ENCODE data around the gene HOXC4.

The HOXC4 gene

GRCh38 chr12:54046809-54047159 is 6.9 kb upstream of the HOXC4 start:
- Histone ChIP-seq H2AFZ (no peak overlapping the region), H3K27ac (no peak overlapping the region), H3K4me1 (no peaks in the 10 kb centered on the region), H3K9ac (no peak overlapping the region), H3K4me3 (ENCODE audit: low read depth, low read length) (no peak overlapping the region), H3K36me3 (ENCODE audit: control insufficient read depth, insufficient read depth, low read length) (no peaks in the 10 kb centered on the region), H3K4me2 (ENCODE audit: low read length) (no peak overlapping the region), H3K9me3 (ENCODE audit: control insufficient read depth, low read length) (no peaks in the 10 kb centered on the region), H3K79me2 (no peaks in the 10 kb centered on the region), H3K27me3 (ENCODE audit: control insufficient read depth, insufficient read depth, low read length) (peaks cover 16% of the 10 kb centered on the region)
- TF ChIP-seq, protein P1, sequence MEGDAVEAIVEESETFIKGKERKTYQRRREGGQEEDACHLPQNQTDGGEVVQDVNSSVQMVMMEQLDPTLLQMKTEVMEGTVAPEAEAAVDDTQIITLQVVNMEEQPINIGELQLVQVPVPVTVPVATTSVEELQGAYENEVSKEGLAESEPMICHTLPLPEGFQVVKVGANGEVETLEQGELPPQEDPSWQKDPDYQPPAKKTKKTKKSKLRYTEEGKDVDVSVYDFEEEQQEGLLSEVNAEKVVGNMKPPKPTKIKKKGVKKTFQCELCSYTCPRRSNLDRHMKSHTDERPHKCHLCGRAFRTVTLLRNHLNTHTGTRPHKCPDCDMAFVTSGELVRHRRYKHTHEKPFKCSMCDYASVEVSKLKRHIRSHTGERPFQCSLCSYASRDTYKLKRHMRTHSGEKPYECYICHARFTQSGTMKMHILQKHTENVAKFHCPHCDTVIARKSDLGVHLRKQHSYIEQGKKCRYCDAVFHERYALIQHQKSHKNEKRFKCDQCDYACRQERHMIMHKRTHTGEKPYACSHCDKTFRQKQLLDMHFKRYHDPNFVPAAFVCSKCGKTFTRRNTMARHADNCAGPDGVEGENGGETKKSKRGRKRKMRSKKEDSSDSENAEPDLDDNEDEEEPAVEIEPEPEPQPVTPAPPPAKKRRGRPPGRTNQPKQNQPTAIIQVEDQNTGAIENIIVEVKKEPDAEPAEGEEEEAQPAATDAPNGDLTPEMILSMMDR (IDR thresholded peaks at IDR 0.05): no peak

DNA sequence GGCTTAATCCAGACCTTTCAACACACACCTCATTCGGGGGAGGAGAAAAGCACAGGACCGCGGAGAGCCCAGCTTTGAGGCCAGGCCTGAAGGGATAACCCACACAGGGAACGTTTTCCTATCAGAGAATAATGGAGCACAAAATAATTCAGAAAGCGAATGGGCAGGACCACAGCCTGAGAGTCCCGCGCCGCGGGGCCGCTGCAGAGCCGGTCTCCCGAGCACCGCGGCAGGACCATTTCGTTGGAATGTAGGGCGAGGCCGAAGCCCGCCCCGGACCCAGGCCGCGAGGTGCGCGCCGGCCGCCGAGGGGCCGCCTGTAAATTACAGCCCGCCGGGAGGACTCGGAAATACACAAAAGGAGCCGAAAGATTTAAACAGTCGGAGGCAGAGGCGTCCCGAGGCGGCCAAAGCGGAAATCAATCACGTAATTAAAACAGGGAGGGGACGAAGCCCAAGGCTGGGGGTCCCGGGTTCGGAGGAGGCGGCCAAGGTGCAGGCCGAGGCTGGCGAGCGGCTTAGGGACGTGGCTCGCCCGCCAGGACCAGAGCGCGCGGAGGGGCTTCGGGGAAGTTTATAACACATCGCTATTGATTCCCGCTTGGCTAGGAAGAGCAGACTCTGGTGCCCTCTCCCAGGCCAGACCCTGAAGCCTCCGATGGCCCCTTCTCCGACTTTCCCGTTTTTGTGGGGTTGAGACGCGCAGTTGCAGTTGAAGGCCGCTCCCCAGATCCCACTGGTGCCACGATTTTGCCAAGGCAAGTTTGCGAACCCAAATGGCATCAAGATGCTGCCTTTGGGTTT is 6.3 kb upstream of the HOXC4 start:
- no peaks in the 10 kb centered on the region for H3K36me3 ChIP-seq (ENCODE audit: control insufficient read depth, insufficient read depth, low read length)
- H3K9me3 ChIP-seq (ENCODE audit: control insufficient read depth, low read length): no peaks in the 10 kb centered on the region
- TF ChIP-seq, protein P1 (IDR thresholded peaks at IDR 0.05): no peak
- no peak overlapping the region for H3K27ac ChIP-seq
- H3K4me1 ChIP-seq: no peaks in the 10 kb centered on the region
- H3K79me2 ChIP-seq: no peaks in the 10 kb centered on the region
- H3K4me3 ChIP-seq (ENCODE audit: low read depth, low read length): no peak overlapping the region
- no peak overlapping the region for H2AFZ ChIP-seq
- peaks cover 16% of the 10 kb centered on the region for H3K27me3 ChIP-seq (ENCODE audit: control insufficient read depth, insufficient read depth, low read length)
- H3K4me2 ChIP-seq (ENCODE audit: low read length): no peak overlapping the region
- no peak overlapping the region for H3K9ac ChIP-seq

GRCh38 chr12:54047964-54048303 is 5.7 kb upstream of the HOXC4 start:
- TF ChIP-seq, protein P1 (IDR thresholded peaks at IDR 0.05): no peak
- Histone ChIP-seq H3K9ac (no peak overlapping the region), H3K9me3 (ENCODE audit: control insufficient read depth, low read length) (no peaks in the 10 kb centered on the region), H3K4me2 (ENCODE audit: low read length) (no peak overlapping the region), H3K4me1 (no peaks in the 10 kb centered on the region), H3K27ac (no peak overlapping the region), H3K36me3 (ENCODE audit: control insufficient read depth, insufficient read depth, low read length) (no peaks in the 10 kb centered on the region), H2AFZ (no peak overlapping the region), H3K79me2 (no peaks in the 10 kb centered on the region), H3K27me3 (ENCODE audit: control insufficient read depth, insufficient read depth, low read length) (peaks cover 16% of the 10 kb centered on the region), H3K4me3 (ENCODE audit: low read depth, low read length) (no peak overlapping the region)

DNA sequence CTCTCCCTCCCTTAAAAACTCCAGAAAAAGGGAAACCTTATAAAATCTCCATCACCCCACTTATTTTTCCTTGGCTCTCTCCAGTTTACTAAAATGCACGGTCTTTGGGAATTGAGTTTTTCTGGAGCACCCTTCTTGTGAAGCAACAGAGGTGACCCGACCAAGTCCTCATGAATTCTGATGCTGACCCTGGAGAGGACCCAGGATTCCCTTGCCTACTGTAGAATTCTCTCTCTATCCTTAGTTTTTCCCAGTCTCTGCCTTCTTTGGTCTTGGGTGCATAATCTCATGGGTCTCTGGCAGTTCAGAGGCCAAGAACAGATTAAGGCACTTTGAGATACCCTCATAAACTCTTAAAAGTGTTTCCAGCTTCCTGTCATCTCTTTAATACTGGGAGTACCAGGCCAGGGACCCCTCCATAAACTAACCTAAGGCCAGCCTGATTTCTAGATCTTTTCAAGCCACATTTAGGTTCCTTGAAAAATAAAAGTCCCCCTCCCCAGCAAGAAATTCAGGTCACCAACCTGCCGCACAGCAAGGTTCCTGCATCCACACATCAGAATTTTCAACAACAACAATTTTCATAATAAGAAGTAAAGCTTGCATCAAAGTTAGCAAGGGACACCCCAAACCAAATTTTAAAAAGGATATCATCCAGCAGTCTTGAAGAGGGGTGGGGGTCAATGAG is 5.1 kb upstream of the HOXC4 start:
- Histone ChIP-seq H3K4me3 (ENCODE audit: low read depth, low read length) (no peak overlapping the region), H3K27ac (no peak overlapping the region), H3K4me1 (no peaks in the 10 kb centered on the region), H3K9ac (no peak overlapping the region), H3K36me3 (ENCODE audit: control insufficient read depth, insufficient read depth, low read length) (no peaks in the 10 kb centered on the region), H3K27me3 (ENCODE audit: control insufficient read depth, insufficient read depth, low read length) (peaks cover 16% of the 10 kb centered on the region), H2AFZ (no peak overlapping the region), H3K9me3 (ENCODE audit: control insufficient read depth, low read length) (no peaks in the 10 kb centered on the region), H3K79me2 (no peaks in the 10 kb centered on the region), H3K4me2 (ENCODE audit: low read length) (no peak overlapping the region)
- TF ChIP-seq, protein P1 (IDR thresholded peaks at IDR 0.05): no peak

Data from parathyroid adenoma (tissue), 2 donors.